ENCODE measurements around the gene SSH2. TPM values are rescaled to one million over a fixed set of nuclear protein-coding genes. Genes with fewer than 3 reads are reported as not detected.
"Not testable (repeated sequence)": the region's sequence is repeated elsewhere in the genome, so short reads cannot be mapped to it uniquely, and the experiment has no call there.

Gene SSH2
- total RNA-seq, 1 donor from 2014 or later, result 23.0 TPM

GRCh38 chr17:29787995-29788394 lies 142.0 kb downstream of the SSH2 start:
- peaks cover 0 to 5% (median 0%) of the 10 kb centered on the region in 3 donors for H3K36me3 ChIP-seq (ENCODE audit: control insufficient read depth in 3 of 3, insufficient read depth in 3 of 3, low read length in 3 of 3)
- no peak overlapping the region for H3K9ac ChIP-seq (ENCODE audit: low read depth in 1 of 3, low read length in 3 of 3)
- H3K4me1 ChIP-seq (ENCODE audit: control insufficient read depth in 3 of 3, insufficient read depth in 3 of 3, low read length in 3 of 3), result peaks cover 0 to 5% (median 5%) of the 10 kb centered on the region in 3 donors
- H3K9me3 ChIP-seq (ENCODE audit: control insufficient read depth in 3 of 3, low read length in 3 of 3), result no peaks in the 10 kb centered on the region
- H3K27ac ChIP-seq (ENCODE audit: low read depth, low read length), result no peak overlapping the region
- H3K27me3 ChIP-seq (ENCODE audit: control insufficient read depth in 3 of 3, insufficient read depth in 3 of 3, low read length in 3 of 3), result no peaks in the 10 kb centered on the region
- H3K4me3 ChIP-seq (ENCODE audit: low read length in 3 of 3), result no peak overlapping the region

GRCh38 chr17:29782917-29783316 lies 147.1 kb downstream of the SSH2 start:
- peaks cover 6 to 8% (median 7%) of the 10 kb centered on the region in 3 donors for H3K4me1 ChIP-seq (ENCODE audit: control insufficient read depth in 3 of 3, insufficient read depth in 3 of 3, low read length in 3 of 3)
- H3K27ac ChIP-seq (ENCODE audit: low read depth, low read length), result no peak overlapping the region
- peaks cover 0 to 2% (median 0%) of the 10 kb centered on the region in 3 donors for H3K36me3 ChIP-seq (ENCODE audit: control insufficient read depth in 3 of 3, insufficient read depth in 3 of 3, low read length in 3 of 3)
- no peak overlapping the region for H3K9ac ChIP-seq (ENCODE audit: low read depth in 1 of 3, low read length in 3 of 3)
- H3K9me3 ChIP-seq (ENCODE audit: control insufficient read depth in 3 of 3, low read length in 3 of 3), result no peaks in the 10 kb centered on the region
- no peak overlapping the region for H3K4me3 ChIP-seq (ENCODE audit: low read length in 3 of 3)
- H3K27me3 ChIP-seq (ENCODE audit: control insufficient read depth in 3 of 3, insufficient read depth in 3 of 3, low read length in 3 of 3), result no peaks in the 10 kb centered on the region

GRCh38 chr17:29779812-29780190 lies 150.2 kb downstream of the SSH2 start:
- H3K4me3 ChIP-seq (ENCODE audit: low read length in 3 of 3); H3K27ac ChIP-seq (ENCODE audit: low read depth, low read length): not testable (repeated sequence)

GRCh38 chr17:29778956-29779811 lies 150.8 kb downstream of the SSH2 start:
- Histone ChIP-seq H3K4me3 (ENCODE audit: low read length in 3 of 3) (no peak overlapping the region), H3K27me3 (ENCODE audit: control insufficient read depth in 3 of 3, insufficient read depth in 3 of 3, low read length in 3 of 3) (no peaks in the 10 kb centered on the region), H3K9me3 (ENCODE audit: control insufficient read depth in 3 of 3, low read length in 3 of 3) (no peaks in the 10 kb centered on the region), H3K36me3 (ENCODE audit: control insufficient read depth in 3 of 3, insufficient read depth in 3 of 3, low read length in 3 of 3) (peaks cover 0 to 2% (median 0%) of the 10 kb centered on the region in 3 donors), H3K27ac (ENCODE audit: low read depth, low read length) (peak overlapping the region; percentile 66), H3K9ac (ENCODE audit: low read depth in 1 of 3, low read length in 3 of 3) (peak overlapping the region; percentile 30 to 70 (median 69)), H3K4me1 (ENCODE audit: control insufficient read depth in 3 of 3, insufficient read depth in 3 of 3, low read length in 3 of 3) (peaks cover 6 to 8% (median 7%) of the 10 kb centered on the region in 3 donors)

More at GRCh38 chr17:29779812-29780190, 150.2 kb downstream of the SSH2 start:
- H3K4me1 ChIP-seq (ENCODE audit: control insufficient read depth in 3 of 3, insufficient read depth in 3 of 3, low read length in 3 of 3); H3K27me3 ChIP-seq (ENCODE audit: control insufficient read depth in 3 of 3, insufficient read depth in 3 of 3, low read length in 3 of 3); H3K36me3 ChIP-seq (ENCODE audit: control insufficient read depth in 3 of 3, insufficient read depth in 3 of 3, low read length in 3 of 3); H3K9me3 ChIP-seq (ENCODE audit: control insufficient read depth in 3 of 3, low read length in 3 of 3): not testable (repeated sequence)
- H3K9ac ChIP-seq (ENCODE audit: low read depth in 1 of 3, low read length in 3 of 3), result peak overlapping the region in 1 of 3 donors; percentile 54

GRCh38 chr17:29777663-29778062 lies 152.4 kb downstream of the SSH2 start:
- Histone ChIP-seq H3K4me3 (ENCODE audit: low read length in 3 of 3) (no peak overlapping the region), H3K4me1 (ENCODE audit: control insufficient read depth in 3 of 3, insufficient read depth in 3 of 3, low read length in 3 of 3) (peaks cover 6 to 8% (median 7%) of the 10 kb centered on the region in 3 donors), H3K9me3 (ENCODE audit: control insufficient read depth in 3 of 3, low read length in 3 of 3) (no peaks in the 10 kb centered on the region), H3K27me3 (ENCODE audit: control insufficient read depth in 3 of 3, insufficient read depth in 3 of 3, low read length in 3 of 3) (no peaks in the 10 kb centered on the region), H3K9ac (ENCODE audit: low read depth in 1 of 3, low read length in 3 of 3) (no peak overlapping the region), H3K36me3 (ENCODE audit: control insufficient read depth in 3 of 3, insufficient read depth in 3 of 3, low read length in 3 of 3) (no peaks in the 10 kb centered on the region), H3K27ac (ENCODE audit: low read depth, low read length) (no peak overlapping the region)

GRCh38 chr17:29776026-29776425 lies 154.0 kb downstream of the SSH2 start:
- no peaks in the 10 kb centered on the region for H3K27me3 ChIP-seq (ENCODE audit: control insufficient read depth in 3 of 3, insufficient read depth in 3 of 3, low read length in 3 of 3)
- no peaks in the 10 kb centered on the region for H3K9me3 ChIP-seq (ENCODE audit: control insufficient read depth in 3 of 3, low read length in 3 of 3)
- H3K9ac ChIP-seq (ENCODE audit: low read depth in 1 of 3, low read length in 3 of 3), result no peak overlapping the region
- H3K4me3 ChIP-seq (ENCODE audit: low read length in 3 of 3), result no peak overlapping the region
- H3K27ac ChIP-seq (ENCODE audit: low read depth, low read length), result no peak overlapping the region
- H3K36me3 ChIP-seq (ENCODE audit: control insufficient read depth in 3 of 3, insufficient read depth in 3 of 3, low read length in 3 of 3), result no peaks in the 10 kb centered on the region
- peaks cover 7 to 11% (median 8%) of the 10 kb centered on the region in 3 donors for H3K4me1 ChIP-seq (ENCODE audit: control insufficient read depth in 3 of 3, insufficient read depth in 3 of 3, low read length in 3 of 3)

- Histone ChIP-seq H3K4me1 (ENCODE audit: control insufficient read depth in 3 of 3, insufficient read depth in 3 of 3, low read length in 3 of 3) (peaks cover 5 to 12% (median 8%) of the 10 kb centered on the region in 3 donors), H3K9me3 (ENCODE audit: control insufficient read depth in 3 of 3, low read length in 3 of 3) (no peaks in the 10 kb centered on the region), H3K27ac (ENCODE audit: low read depth, low read length) (no peak overlapping the region), H3K36me3 (ENCODE audit: control insufficient read depth in 3 of 3, insufficient read depth in 3 of 3, low read length in 3 of 3) (no peaks in the 10 kb centered on the region), H3K4me3 (ENCODE audit: low read length in 3 of 3) (no peak overlapping the region), H3K27me3 (ENCODE audit: control insufficient read depth in 3 of 3, insufficient read depth in 3 of 3, low read length in 3 of 3) (no peaks in the 10 kb centered on the region), H3K9ac (ENCODE audit: low read depth in 1 of 3, low read length in 3 of 3) (no peak overlapping the region)
These were observed 157.0 kb downstream of the SSH2 start for GRCh38 chr17:29772981-29773380.

- H3K27ac ChIP-seq (ENCODE audit: low read depth, low read length), result peak overlapping the region; percentile 52
- H3K9ac ChIP-seq (ENCODE audit: low read depth in 1 of 3, low read length in 3 of 3), result peak overlapping the region in 1 of 3 donors; percentile 40
- no peaks in the 10 kb centered on the region for H3K27me3 ChIP-seq (ENCODE audit: control insufficient read depth in 3 of 3, insufficient read depth in 3 of 3, low read length in 3 of 3)
These were observed 158.5 kb downstream of the SSH2 start for GRCh38 chr17:29771546-29771945.

GRCh38 chr17:29769225-29769624 lies 160.8 kb downstream of the SSH2 start:
- H3K9ac ChIP-seq (ENCODE audit: low read depth in 1 of 3, low read length in 3 of 3), result peak overlapping the region in 1 of 3 donors; percentile 6
- H3K4me3 ChIP-seq (ENCODE audit: low read length in 3 of 3), result no peak overlapping the region
- H3K36me3 ChIP-seq (ENCODE audit: control insufficient read depth in 3 of 3, insufficient read depth in 3 of 3, low read length in 3 of 3), result no peaks in the 10 kb centered on the region
- peak overlapping the region; percentile 55 for H3K27ac ChIP-seq (ENCODE audit: low read depth, low read length)
- no peaks in the 10 kb centered on the region for H3K27me3 ChIP-seq (ENCODE audit: control insufficient read depth in 3 of 3, insufficient read depth in 3 of 3, low read length in 3 of 3)
- peaks cover 5 to 12% (median 8%) of the 10 kb centered on the region in 3 donors for H3K4me1 ChIP-seq (ENCODE audit: control insufficient read depth in 3 of 3, insufficient read depth in 3 of 3, low read length in 3 of 3)
- no peaks in the 10 kb centered on the region for H3K9me3 ChIP-seq (ENCODE audit: control insufficient read depth in 3 of 3, low read length in 3 of 3)

More at GRCh38 chr17:29771546-29771945, 158.5 kb downstream of the SSH2 start:
- peaks cover 5 to 12% (median 8%) of the 10 kb centered on the region in 3 donors for H3K4me1 ChIP-seq (ENCODE audit: control insufficient read depth in 3 of 3, insufficient read depth in 3 of 3, low read length in 3 of 3)
- H3K9me3 ChIP-seq (ENCODE audit: control insufficient read depth in 3 of 3, low read length in 3 of 3), result no peaks in the 10 kb centered on the region
- H3K4me3 ChIP-seq (ENCODE audit: low read length in 3 of 3), result no peak overlapping the region
- H3K36me3 ChIP-seq (ENCODE audit: control insufficient read depth in 3 of 3, insufficient read depth in 3 of 3, low read length in 3 of 3), result no peaks in the 10 kb centered on the region

- no peaks in the 10 kb centered on the region for H3K36me3 ChIP-seq (ENCODE audit: control insufficient read depth in 3 of 3, insufficient read depth in 3 of 3, low read length in 3 of 3)
- H3K27me3 ChIP-seq (ENCODE audit: control insufficient read depth in 3 of 3, insufficient read depth in 3 of 3, low read length in 3 of 3), result no peaks in the 10 kb centered on the region
- H3K27ac ChIP-seq (ENCODE audit: low read depth, low read length), result no peak overlapping the region
These were observed 163.2 kb downstream of the SSH2 start for GRCh38 chr17:29766796-29767327.

More at GRCh38 chr17:29766796-29767327, 163.2 kb downstream of the SSH2 start:
- Histone ChIP-seq H3K9ac (ENCODE audit: low read depth in 1 of 3, low read length in 3 of 3) (no peak overlapping the region), H3K4me1 (ENCODE audit: control insufficient read depth in 3 of 3, insufficient read depth in 3 of 3, low read length in 3 of 3) (peaks cover 5 to 12% (median 8%) of the 10 kb centered on the region in 3 donors), H3K4me3 (ENCODE audit: low read length in 3 of 3) (no peak overlapping the region), H3K9me3 (ENCODE audit: control insufficient read depth in 3 of 3, low read length in 3 of 3) (no peaks in the 10 kb centered on the region)

Measured in skeletal muscle tissue (tissue), 4 donors.